HG03135 (cell line): ENCODE measurements around the gene KRTAP17-1.
"Not testable (repeated sequence)": the region's sequence is repeated elsewhere in the genome, so short reads cannot be mapped to it uniquely, and the experiment has no call there.

Experiments
- ATAC-seq: cut with Tn5 transposase; IDR thresholded peaks from one replicate; pipeline ENCODE4 v1.9.1; 2021; ENCODE audit warnings: mild to moderate bottlenecking, moderate library complexity; ENCODE audit not compliant: unreplicated experiment

The KRTAP17-1 gene, protein sequence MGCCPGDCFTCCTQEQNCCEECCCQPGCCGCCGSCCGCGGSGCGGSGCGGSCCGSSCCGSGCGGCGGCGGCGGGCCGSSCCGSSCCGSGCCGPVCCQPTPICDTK

GRCh38 chr17:41315204-41315794 lies at the start of gene KRTAP17-1:
KRTAP17-1 (minus strand) TSS chr17:41315710; CDS start chr17:41315650, 60 bp downstream.
- no peak for ATAC-seq

GRCh38 chr17:41363881-41364280 lies 48.4 kb upstream of the KRTAP17-1 start:
- ATAC-seq: no peak

DNA sequence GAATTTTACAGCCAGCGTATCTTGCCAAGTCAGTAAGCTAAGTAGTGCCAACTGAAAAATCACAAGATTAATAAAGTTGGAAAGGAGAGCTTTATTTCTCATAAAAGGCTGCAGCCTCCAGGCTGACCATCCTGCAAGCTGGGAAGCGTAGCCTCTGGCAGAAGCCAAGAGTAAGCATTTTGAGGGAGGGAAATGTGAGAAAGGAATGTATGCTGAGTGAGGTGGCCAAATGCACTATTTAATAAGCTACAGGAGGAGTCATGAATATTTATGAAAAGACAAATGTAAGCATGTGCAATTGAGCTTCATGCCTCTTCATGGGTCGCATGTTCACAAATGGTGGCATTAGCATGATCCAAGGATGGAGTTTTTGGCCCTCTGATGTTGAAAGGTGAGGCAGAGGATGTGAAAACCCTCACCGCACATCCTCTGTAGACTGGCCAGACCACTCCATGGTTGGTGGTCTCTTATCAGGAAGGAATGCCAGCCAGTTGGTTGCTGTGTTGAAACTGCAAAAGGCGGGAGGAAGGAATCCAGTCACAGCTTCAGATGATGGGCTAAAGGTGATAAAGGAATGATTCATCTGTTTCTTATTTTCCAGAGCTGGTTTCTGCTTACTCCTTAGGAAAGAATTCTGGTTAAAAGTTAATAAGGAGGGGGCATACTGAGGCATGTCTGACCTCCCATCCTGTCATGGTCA lies 44.9 kb upstream of the KRTAP17-1 start:
- ATAC-seq: no peak

- ATAC-seq: no peak
Measured at GRCh38 chr17:41354536-41354935, 39.0 kb upstream of the KRTAP17-1 start.

DNA sequence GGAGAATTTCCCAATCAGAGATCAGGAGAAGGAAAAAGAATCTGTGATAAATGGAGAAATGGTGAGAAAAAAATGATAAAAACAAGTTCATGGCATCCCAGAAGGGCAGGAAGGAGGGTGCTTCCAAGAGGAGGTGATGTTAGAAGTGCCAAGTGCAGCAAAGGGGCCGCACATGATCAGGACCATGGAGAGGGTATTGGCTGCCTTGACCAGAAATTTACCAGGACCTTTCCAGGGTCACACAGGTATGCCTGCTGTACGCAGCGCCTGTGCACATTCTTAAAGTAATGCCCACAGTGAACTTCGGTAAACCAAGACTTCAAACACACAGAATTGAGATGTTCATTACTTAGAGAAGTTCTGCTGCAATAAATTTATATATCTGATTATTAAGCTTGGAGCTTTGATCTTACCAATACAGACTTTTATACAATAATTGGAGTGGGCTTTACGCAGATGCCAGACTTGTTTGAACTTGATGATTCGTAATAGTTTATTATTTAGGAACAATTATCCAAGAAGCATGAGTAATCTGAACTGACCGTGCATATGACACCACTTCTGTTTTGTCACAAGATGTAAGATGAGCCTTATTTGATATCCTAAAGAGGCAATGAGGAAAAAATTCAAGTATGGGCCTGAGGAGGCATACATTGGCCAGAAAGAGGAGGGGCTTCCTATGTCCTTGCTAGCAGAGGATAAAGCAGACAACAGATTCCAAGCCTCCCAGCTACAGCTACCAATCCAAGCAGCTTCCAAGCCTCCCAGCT lies 37.3 kb upstream of the KRTAP17-1 start:
- no peak for ATAC-seq

DNA sequence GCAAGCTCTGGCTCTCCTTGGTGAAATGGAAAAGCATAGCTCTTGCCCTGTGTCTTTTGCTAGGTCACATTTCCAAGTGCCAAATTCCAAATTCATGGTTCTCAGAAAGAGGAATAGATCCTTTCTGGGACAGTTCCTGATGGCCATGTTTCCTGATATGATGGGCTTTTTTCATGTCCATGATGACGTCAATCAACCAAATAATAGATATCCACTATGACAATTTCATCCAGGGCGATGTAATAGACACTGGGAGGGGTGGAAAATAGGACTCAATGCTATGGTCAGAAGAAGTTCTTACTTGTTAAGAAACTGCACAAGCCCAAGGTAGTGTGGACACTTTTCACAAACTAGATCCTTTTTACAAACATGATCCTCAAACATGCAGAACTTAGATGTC lies 35.7 kb upstream of the KRTAP17-1 start:
- ATAC-seq: no peak

DNA sequence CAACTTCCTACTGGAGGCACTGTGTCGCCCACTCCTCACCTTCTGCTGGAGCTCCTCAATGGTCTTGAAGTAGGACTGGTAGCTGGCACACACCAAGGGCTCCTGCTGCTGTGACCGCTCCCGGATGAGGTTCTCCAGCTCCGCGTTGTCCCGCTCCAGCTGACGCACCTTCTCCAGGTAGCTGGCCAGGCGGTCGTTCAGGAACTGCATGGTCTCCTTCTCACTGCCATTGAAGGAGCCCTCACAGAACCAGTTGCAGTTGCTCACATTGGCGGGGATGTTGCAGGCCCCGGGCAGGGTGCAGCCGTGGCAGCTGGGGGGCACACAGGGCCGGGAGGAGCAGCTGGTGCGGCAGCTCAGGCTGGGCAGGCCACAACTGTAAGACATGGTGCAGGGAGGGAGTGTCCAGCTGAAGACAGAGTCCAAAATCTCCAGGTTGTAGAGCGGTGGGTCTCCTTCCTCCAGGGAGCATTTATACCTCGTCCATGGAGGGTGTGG lies 34.9 kb upstream of the KRTAP17-1 start, which contains the start of gene KRT33A:
Gene KRT33A (minus strand): TSS at position 448 of the 498 bp plus-strand sequence. CDS start 61 bp downstream, at position 387.
- not testable (repeated sequence) for ATAC-seq

DNA sequence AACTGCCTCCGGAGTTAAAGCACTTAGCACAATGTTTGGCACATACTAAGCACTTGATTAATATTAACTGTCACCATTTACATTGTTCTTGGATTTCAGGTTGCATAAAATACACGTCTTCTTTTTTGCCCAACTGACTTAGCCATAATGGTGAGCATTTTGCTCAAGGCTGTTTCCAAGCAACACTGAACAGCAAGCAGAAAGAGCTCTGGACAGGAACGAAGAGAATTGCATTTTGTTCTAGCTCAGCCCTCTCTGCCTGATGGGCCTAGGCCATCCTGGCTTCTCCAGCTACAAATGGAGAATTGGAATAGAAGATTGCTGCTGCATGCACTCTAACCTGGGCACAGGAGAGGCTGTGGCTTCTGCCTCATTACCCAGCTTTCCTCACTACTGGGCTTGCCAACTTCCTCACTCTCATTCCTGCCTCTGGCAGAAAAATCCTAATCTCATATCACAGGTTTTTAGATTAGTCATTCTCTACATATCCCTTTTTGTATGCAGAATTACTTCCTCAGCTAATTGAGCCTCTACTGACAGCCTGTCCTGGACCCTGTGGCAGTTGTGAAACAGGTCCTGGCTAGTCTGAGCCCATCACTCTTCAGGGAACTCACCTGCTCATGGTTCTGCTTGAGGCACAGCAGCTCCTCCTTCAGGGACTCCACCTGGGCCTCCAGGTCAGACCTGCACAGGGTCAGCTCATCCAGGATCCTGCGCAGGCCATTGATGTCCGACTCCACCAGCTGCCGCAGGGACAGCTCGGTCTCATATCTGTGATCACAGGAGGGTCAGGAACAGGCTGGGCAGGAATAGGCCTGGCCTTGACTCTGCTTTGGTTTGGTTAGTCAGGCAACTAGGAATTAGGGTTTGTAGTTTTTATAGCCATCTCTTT lies 32.6 kb upstream of the KRTAP17-1 start:
- ATAC-seq: no peak

- not testable (repeated sequence) for ATAC-seq
Measured at GRCh38 chr17:41346421-41346820, 30.9 kb upstream of the KRTAP17-1 start.

DNA sequence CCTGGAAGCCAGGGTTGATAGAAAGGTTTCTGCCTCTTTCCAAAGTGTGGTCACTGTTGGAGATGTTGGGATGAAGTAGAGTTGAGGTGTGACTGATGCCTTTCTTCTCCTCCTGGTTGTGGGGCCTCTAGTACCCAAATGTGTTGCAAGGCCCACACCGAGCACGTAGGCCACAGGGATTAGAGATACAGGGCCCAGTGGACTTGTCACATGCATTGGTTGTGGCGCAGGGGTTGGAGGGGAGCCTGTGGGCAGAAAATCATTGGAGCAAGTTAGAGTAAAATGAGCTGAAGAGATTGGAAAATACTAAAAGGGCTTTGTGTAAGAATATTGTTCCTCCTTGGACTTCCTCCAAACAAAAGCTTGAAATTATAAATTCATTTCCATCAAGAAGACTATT lies 30.5 kb upstream of the KRTAP17-1 start:
- ATAC-seq: no peak

DNA sequence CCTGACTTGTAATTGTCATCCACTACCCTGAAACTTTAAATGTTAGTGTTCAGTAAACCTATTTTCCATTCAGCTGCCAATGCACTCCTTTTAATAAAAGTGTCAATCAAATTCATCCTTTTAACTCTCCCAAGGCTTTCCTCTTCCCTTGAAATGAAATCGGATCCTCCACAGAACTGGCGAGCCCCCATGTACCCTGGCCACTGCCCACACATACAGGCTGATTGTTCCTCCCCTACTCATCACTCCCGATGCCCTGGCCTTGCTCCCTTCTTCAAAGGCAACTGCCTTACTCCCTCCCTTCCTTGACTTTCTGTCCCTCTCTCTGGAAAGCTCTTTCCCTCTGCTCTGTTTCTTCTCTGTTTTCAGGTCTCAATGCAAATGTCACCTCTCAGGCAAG lies 27.5 kb upstream of the KRTAP17-1 start:
- ATAC-seq: no peak

GRCh38 chr17:41340934-41341861 lies 25.7 kb upstream of the KRTAP17-1 start:
- no peak for ATAC-seq

GRCh38 chr17:41340494-41340893 lies 25.0 kb upstream of the KRTAP17-1 start:
- no peak for ATAC-seq

DNA sequence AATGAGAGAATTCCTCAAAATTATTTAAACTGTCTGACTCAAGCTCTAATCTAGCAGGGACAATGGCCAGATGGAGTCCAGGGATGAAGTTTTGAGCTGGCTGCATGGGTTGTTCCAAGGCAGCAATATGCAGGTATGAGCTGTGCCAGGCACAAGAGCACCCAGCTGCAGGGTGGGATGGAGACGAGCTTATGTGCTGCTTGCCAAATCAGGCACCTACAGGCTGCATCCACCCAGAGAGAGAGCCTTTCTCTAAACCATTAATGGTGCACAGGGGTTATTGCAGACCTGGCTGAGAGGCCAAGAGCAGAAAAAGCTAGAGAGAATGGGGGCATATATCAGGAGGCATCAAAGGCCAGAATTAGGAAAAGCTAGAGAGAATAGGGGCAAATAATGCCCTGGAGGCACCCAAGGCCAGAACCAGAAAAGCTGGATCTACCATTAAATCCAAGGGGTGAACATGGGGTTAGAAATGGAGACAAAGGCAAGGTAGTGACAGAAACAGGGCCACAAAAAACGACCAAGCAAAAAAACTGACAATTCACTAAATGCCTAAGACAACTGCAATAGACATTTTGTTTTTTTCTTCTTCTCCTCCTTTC lies 24.2 kb upstream of the KRTAP17-1 start:
- ATAC-seq: no peak

DNA sequence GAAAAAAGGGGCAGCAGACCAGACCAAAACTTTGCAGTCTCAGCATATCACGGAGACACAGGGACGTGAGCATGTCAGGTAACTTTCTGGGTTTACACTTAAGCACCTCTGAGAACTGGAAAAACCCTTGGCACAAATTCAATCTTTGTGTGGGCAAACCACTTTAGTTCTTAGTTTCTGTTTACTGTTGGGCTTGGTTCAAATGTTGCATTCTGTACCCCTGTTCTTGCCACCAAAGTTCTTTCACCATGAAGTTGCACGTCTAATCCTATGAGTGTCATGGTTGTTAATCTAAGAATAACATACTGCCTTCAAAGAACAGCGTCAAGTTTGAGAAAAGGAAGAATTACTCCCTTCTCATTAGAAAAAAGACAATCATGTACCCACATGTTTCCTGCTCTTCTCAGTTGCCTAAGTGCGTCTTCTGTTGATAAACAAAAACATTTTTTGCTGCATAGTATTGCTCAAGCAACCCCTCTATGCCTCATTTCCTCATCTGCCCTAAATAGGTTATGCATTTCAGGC lies 23.5 kb upstream of the KRTAP17-1 start:
- ATAC-seq: no peak

DNA sequence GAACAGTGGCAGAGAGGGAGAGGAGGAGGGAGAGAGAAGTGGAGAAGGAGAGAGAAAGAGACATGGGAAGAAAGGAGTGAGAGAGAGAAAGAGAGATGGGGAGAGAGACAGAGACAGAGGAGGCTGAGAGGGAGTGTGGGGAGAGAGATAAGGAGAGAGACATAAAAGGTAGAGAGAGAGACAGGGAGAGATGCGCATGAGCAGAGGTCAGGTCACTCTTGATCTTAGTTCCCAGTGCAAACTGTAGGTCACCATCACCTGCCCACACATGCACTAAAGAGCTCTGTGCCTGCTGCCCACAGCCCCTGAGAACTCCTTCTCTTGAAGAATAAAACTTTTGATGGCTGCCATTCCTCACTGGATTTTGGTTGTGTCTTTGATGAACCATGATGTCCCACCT lies 20.2 kb upstream of the KRTAP17-1 start:
- ATAC-seq: no peak

GRCh38 chr17:41334385-41335305 lies 19.1 kb upstream of the KRTAP17-1 start:
- no peak for ATAC-seq

- ATAC-seq: no peak
Measured at GRCh38 chr17:41333836-41334235, 18.3 kb upstream of the KRTAP17-1 start.
